Tibial nerve (tissue), 4 donors: ENCODE results near the gene NAP1L4. TPM values are rescaled to one million over a fixed set of nuclear protein-coding genes. Genes with fewer than 3 reads are reported as not detected.
"Not testable (repeated sequence)": the region's sequence is repeated elsewhere in the genome, so short reads cannot be mapped to it uniquely, and the experiment has no call there.

Experiments
- DNase-seq, 2 donors: peaks; one replicate each; pipeline ENCODE4 v3.0.0-alpha.2; 2019; ENCODE audit warnings: low spot score in 2 of 2
- H3K27ac ChIP-seq, 4 donors: fragments of 200-600 bp; sonication (generic) in 3 of 4; one replicate each; pipeline ENCODE4 v1.5.1; 2017 to 2019; ENCODE audit warnings: mild to moderate bottlenecking in 1 of 4
- H3K27me3 ChIP-seq, 2 donors: fragments of 200-600 bp; sonication (generic) in 1 of 2; one replicate each; pipeline versions ENCODE4 v1.5.1 to v1.6.0; 2017 to 2019
- H3K36me3 ChIP-seq, 3 donors: fragments of 200-600 bp; sonication (generic); one replicate each; pipeline ENCODE4 v1.5.1; 2018 to 2019
- H3K4me1 ChIP-seq, 4 donors: fragments of 200-600 bp; sonication (generic) in 3 of 4; one replicate each; pipeline ENCODE4 v1.5.1; 2017 to 2019
- H3K4me3 ChIP-seq, 4 donors: fragments of 200-600 bp; sonication (generic) in 3 of 4; one replicate each; pipeline ENCODE4 v1.5.1; 2017 to 2019; ENCODE audit warnings: mild to moderate bottlenecking in 1 of 4, moderate library complexity in 1 of 4
- H3K9me3 ChIP-seq, 4 donors: fragments of 200-600 bp; sonication (generic) in 3 of 4; one replicate each; pipeline ENCODE4 v1.5.1; 2017 to 2019
- CTCF ChIP-seq, 5 experiments: fragments of 200-600 bp in 3 of 5; fragments of 450-650 bp in 2 of 5; sonication (generic) in 3 of 5; IDR thresholded peaks; one replicate each; pipeline ENCODE4 v1.5.1; 2016 to 2019; ENCODE audit warnings: antibody characterized with exemption in 5 of 5, mild to moderate bottlenecking in 3 of 5, moderate library complexity in 2 of 5
- EP300 ChIP-seq, 2 donors: sonication (generic); formaldehyde crosslinking; IDR thresholded peaks; one replicate each; pipeline ENCODE4 v1.6.1; 2017; ENCODE audit warnings: antibody characterized with exemption in 2 of 2, mild to moderate bottlenecking in 1 of 2
- POLR2A ChIP-seq, 2 donors: fragments of 450-650 bp; IDR thresholded peaks; one replicate each; pipeline ENCODE4 v1.6.1; 2017; ENCODE audit warnings: antibody characterized with exemption in 2 of 2, mild to moderate bottlenecking in 2 of 2, moderate library complexity in 2 of 2
- WGBS, 2 donors: methylation state at CpG; one replicate each; pipeline ENCODE4 v1.1.5; 2018; 5-methylcytosine and 5-hydroxymethylcytosine counted together
- total RNA-seq, 4 donors: library from RNA; depleted of rRNA; stranded (reverse); fragments of >200 nt; gene quantifications; one replicate each; pipeline ENCODE4 v1.1.0, GENCODE V29; 2016

The NAP1L4 gene
- total RNA-seq, 4 donors from 2014 or later: 94.3 to 129 (median 111) TPM

GRCh38 chr11:2911785-2912391 lies 80.2 kb downstream of the NAP1L4 start:
- peaks cover 0 to 13% (median 0%) of the 10 kb centered on the region in 3 donors for H3K36me3 ChIP-seq
- H3K9me3 ChIP-seq: peaks cover 0 to 5% (median 0%) of the 10 kb centered on the region in 4 donors
- H3K4me1 ChIP-seq: peaks cover 0 to 14% (median 5%) of the 10 kb centered on the region in 4 donors
- DNase-seq: no peak
- H3K27me3 ChIP-seq: peaks cover 0 to 30% of the 10 kb centered on the region in 2 donors
- H3K4me3 ChIP-seq: no peak overlapping the region
- H3K27ac ChIP-seq: peak overlapping the region in 1 of 4 donors; percentile 58
- WGBS, 2 donors: 79 to 88% methylated on average over 10 to 11 of the region's 12 CpGs
- TF ChIP-seq EP300 (IDR thresholded peaks at IDR 0.05) (no peak), CTCF (IDR thresholded peaks at IDR 0.05) (no peak), POLR2A (IDR thresholded peaks at IDR 0.05) (no peak)

- Histone ChIP-seq H3K4me1 (peaks cover 0 to 14% (median 5%) of the 10 kb centered on the region in 4 donors), H3K27ac (peak overlapping the region in 1 of 4 donors; percentile 58), H3K9me3 (peaks cover 0 to 7% (median 0%) of the 10 kb centered on the region in 4 donors), H3K27me3 (peaks cover 0 to 30% of the 10 kb centered on the region in 2 donors), H3K4me3 (no peak overlapping the region), H3K36me3 (peaks cover 0 to 16% (median 0%) of the 10 kb centered on the region in 3 donors)
- WGBS, 2 donors: 83 to 88% methylated on average over 16 to 17 of the region's 18 CpGs
- no peak for TF ChIP-seq EP300 (IDR thresholded peaks at IDR 0.05)
- no peak for TF ChIP-seq CTCF (IDR thresholded peaks at IDR 0.05)
- TF ChIP-seq POLR2A (IDR thresholded peaks at IDR 0.05): no peak
- no peak for DNase-seq
Measured at GRCh38 chr11:2911088-2911784, 80.9 kb downstream of the NAP1L4 start.

- WGBS, 2 donors: 85 to 87% methylated on average over 13 of the region's 13 CpGs
Measured at GRCh38 chr11:2910401-2910955, 81.7 kb downstream of the NAP1L4 start.

GRCh38 chr11:2909133-2909902 lies 82.8 kb downstream of the NAP1L4 start:
- Histone ChIP-seq H3K4me1 (peaks cover 0 to 18% (median 5%) of the 10 kb centered on the region in 4 donors), H3K27me3 (peaks cover 0 to 30% of the 10 kb centered on the region in 2 donors), H3K27ac (no peak overlapping the region), H3K36me3 (peaks cover 0 to 27% (median 0%) of the 10 kb centered on the region in 3 donors), H3K9me3 (peaks cover 0 to 7% (median 0%) of the 10 kb centered on the region in 4 donors), H3K4me3 (peak overlapping the region in 1 of 4 donors; percentile 41)
- TF ChIP-seq CTCF (IDR thresholded peaks at IDR 0.05) (no peak), POLR2A (IDR thresholded peaks at IDR 0.05) (no peak), EP300 (IDR thresholded peaks at IDR 0.05) (no peak)
- 12 to 30% methylated on average over 24 to 32 of the region's 78 CpGs for WGBS, 2 donors
- DNase-seq: no peak

More at GRCh38 chr11:2910401-2910955, 81.7 kb downstream of the NAP1L4 start:
- peaks cover 0 to 7% (median 0%) of the 10 kb centered on the region in 4 donors for H3K9me3 ChIP-seq
- H3K4me1 ChIP-seq: peaks cover 0 to 14% (median 5%) of the 10 kb centered on the region in 4 donors
- no peak for DNase-seq
- peaks cover 0 to 30% of the 10 kb centered on the region in 2 donors for H3K27me3 ChIP-seq
- H3K27ac ChIP-seq: no peak overlapping the region
- TF ChIP-seq EP300 (IDR thresholded peaks at IDR 0.05) (no peak), POLR2A (IDR thresholded peaks at IDR 0.05) (no peak)
- H3K36me3 ChIP-seq: peaks cover 0 to 20% (median 0%) of the 10 kb centered on the region in 3 donors
- H3K4me3 ChIP-seq: no peak overlapping the region

- 79 to 82% methylated on average over 8 to 13 of the region's 14 CpGs for WGBS, 2 donors
- peaks cover 0 to 30% of the 10 kb centered on the region in 2 donors for H3K27me3 ChIP-seq
- TF ChIP-seq EP300 (IDR thresholded peaks at IDR 0.05): no peak
- no peak for TF ChIP-seq POLR2A (IDR thresholded peaks at IDR 0.05)
- no peak for TF ChIP-seq CTCF (IDR thresholded peaks at IDR 0.05)
- H3K9me3 ChIP-seq: peaks cover 0 to 7% (median 0%) of the 10 kb centered on the region in 4 donors
- H3K4me3 ChIP-seq: no peak overlapping the region
- H3K36me3 ChIP-seq: peaks cover 0 to 27% (median 0%) of the 10 kb centered on the region in 3 donors
- no peak for DNase-seq
- H3K4me1 ChIP-seq: peaks cover 0 to 27% (median 8%) of the 10 kb centered on the region in 4 donors
- H3K27ac ChIP-seq: no peak overlapping the region
Measured at GRCh38 chr11:2908130-2908529, 84.0 kb downstream of the NAP1L4 start.

- Histone ChIP-seq H3K27me3 (peaks cover 0 to 30% of the 10 kb centered on the region in 2 donors), H3K36me3 (peaks cover 0 to 27% (median 0%) of the 10 kb centered on the region in 3 donors), H3K4me1 (peaks cover 0 to 51% (median 19%) of the 10 kb centered on the region in 4 donors)
- not testable (repeated sequence) for H3K27ac ChIP-seq, H3K4me3 ChIP-seq, H3K9me3 ChIP-seq, DNase-seq
- WGBS, 2 donors: 82 to 90% methylated on average over 7 of the region's 7 CpGs
Measured at GRCh38 chr11:2905299-2905698, 86.8 kb downstream of the NAP1L4 start.
